Measurements from ENCODE around the gene ATRNL1.

ATRNL1 gene

GRCh38 chr10:115963848-115964247 is 870.7 kb downstream of the ATRNL1 start:
- Histone ChIP-seq H3K27ac (ENCODE audit: low read depth, low read length) (no peak overlapping the region), H3K4me3 (ENCODE audit: low read length) (no peak overlapping the region), H3K9me3 (ENCODE audit: control insufficient read depth, insufficient read depth, low read length) (no peaks in the 10 kb centered on the region), H3K27me3 (ENCODE audit: control insufficient read depth, low read length) (no peaks in the 10 kb centered on the region), H3K79me2 (ENCODE audit: control insufficient read depth, low read length) (no peaks in the 10 kb centered on the region), H3F3A (ENCODE audit: control insufficient read depth, insufficient read depth) (no peaks in the 10 kb centered on the region), H3K36me3 (ENCODE audit: control insufficient read depth, low read length) (no peaks in the 10 kb centered on the region), H4K20me1 (ENCODE audit: control insufficient read depth, insufficient read depth, low read depth, low read length) (no peaks in the 10 kb centered on the region), H3K9me2 (replicated peaks; ENCODE audit: control insufficient read depth, low read length) (no peaks in the 10 kb centered on the region), H3K4me2 (ENCODE audit: low read length) (no peak overlapping the region), H3K4me1 (ENCODE audit: control insufficient read depth, low read length) (no peaks in the 10 kb centered on the region)
- TF ChIP-seq CTCF (IDR thresholded peaks at IDR 0.05; ENCODE audit: low read depth, low read length, poor library complexity, severe bottlenecking) (no peak), EZH2phosphoT487 (IDR thresholded peaks at IDR 0.05; ENCODE audit: borderline replicate concordance, low read length) (no peak)

GRCh38 chr10:115964827-115965226 is 871.7 kb downstream of the ATRNL1 start:
- Histone ChIP-seq H3K9me2 (replicated peaks; ENCODE audit: control insufficient read depth, low read length) (no peaks in the 10 kb centered on the region), H3F3A (ENCODE audit: control insufficient read depth, insufficient read depth) (no peaks in the 10 kb centered on the region), H3K27ac (ENCODE audit: low read depth, low read length) (no peak overlapping the region), H3K36me3 (ENCODE audit: control insufficient read depth, low read length) (no peaks in the 10 kb centered on the region), H4K20me1 (ENCODE audit: control insufficient read depth, insufficient read depth, low read depth, low read length) (no peaks in the 10 kb centered on the region), H3K4me3 (ENCODE audit: low read length) (no peak overlapping the region), H3K4me2 (ENCODE audit: low read length) (no peak overlapping the region), H3K79me2 (ENCODE audit: control insufficient read depth, low read length) (no peaks in the 10 kb centered on the region), H3K27me3 (ENCODE audit: control insufficient read depth, low read length) (no peaks in the 10 kb centered on the region), H3K4me1 (ENCODE audit: control insufficient read depth, low read length) (no peaks in the 10 kb centered on the region), H3K9me3 (ENCODE audit: control insufficient read depth, insufficient read depth, low read length) (no peaks in the 10 kb centered on the region)
- TF ChIP-seq EZH2phosphoT487 (IDR thresholded peaks at IDR 0.05; ENCODE audit: borderline replicate concordance, low read length) (no peak), CTCF (IDR thresholded peaks at IDR 0.05; ENCODE audit: low read depth, low read length, poor library complexity, severe bottlenecking) (no peak)

- no peak overlapping the region for H3K4me2 ChIP-seq (ENCODE audit: low read length)
- H3K27me3 ChIP-seq (ENCODE audit: control insufficient read depth, low read length): no peaks in the 10 kb centered on the region
- H3K9me2 ChIP-seq (replicated peaks; ENCODE audit: control insufficient read depth, low read length): no peaks in the 10 kb centered on the region
- no peaks in the 10 kb centered on the region for H3K36me3 ChIP-seq (ENCODE audit: control insufficient read depth, low read length)
- H3K27ac ChIP-seq (ENCODE audit: low read depth, low read length): no peak overlapping the region
- no peaks in the 10 kb centered on the region for H3K79me2 ChIP-seq (ENCODE audit: control insufficient read depth, low read length)
- H4K20me1 ChIP-seq (ENCODE audit: control insufficient read depth, insufficient read depth, low read depth, low read length): no peaks in the 10 kb centered on the region
- no peaks in the 10 kb centered on the region for H3K9me3 ChIP-seq (ENCODE audit: control insufficient read depth, insufficient read depth, low read length)
- no peak overlapping the region for H3K4me3 ChIP-seq (ENCODE audit: low read length)
- H3F3A ChIP-seq (ENCODE audit: control insufficient read depth, insufficient read depth): no peaks in the 10 kb centered on the region
- H3K4me1 ChIP-seq (ENCODE audit: control insufficient read depth, low read length): no peaks in the 10 kb centered on the region
- TF ChIP-seq EZH2phosphoT487 (IDR thresholded peaks at IDR 0.05; ENCODE audit: borderline replicate concordance, low read length): no peak
Measured at GRCh38 chr10:115965376-115965775, 872.2 kb downstream of the ATRNL1 start.

- no peaks in the 10 kb centered on the region for H3K9me3 ChIP-seq (ENCODE audit: control insufficient read depth, insufficient read depth, low read length)
- no peak for TF ChIP-seq EZH2phosphoT487 (IDR thresholded peaks at IDR 0.05; ENCODE audit: borderline replicate concordance, low read length)
- no peak for TF ChIP-seq CTCF (IDR thresholded peaks at IDR 0.05; ENCODE audit: low read depth, low read length, poor library complexity, severe bottlenecking)
- H4K20me1 ChIP-seq (ENCODE audit: control insufficient read depth, insufficient read depth, low read depth, low read length): no peaks in the 10 kb centered on the region
- H3K4me3 ChIP-seq (ENCODE audit: low read length): no peak overlapping the region
- H3K79me2 ChIP-seq (ENCODE audit: control insufficient read depth, low read length): no peaks in the 10 kb centered on the region
- no peaks in the 10 kb centered on the region for H3K9me2 ChIP-seq (replicated peaks; ENCODE audit: control insufficient read depth, low read length)
- H3K27me3 ChIP-seq (ENCODE audit: control insufficient read depth, low read length): no peaks in the 10 kb centered on the region
- no peak overlapping the region for H3K4me2 ChIP-seq (ENCODE audit: low read length)
- no peaks in the 10 kb centered on the region for H3F3A ChIP-seq (ENCODE audit: control insufficient read depth, insufficient read depth)
- no peak overlapping the region for H3K27ac ChIP-seq (ENCODE audit: low read depth, low read length)
- H3K36me3 ChIP-seq (ENCODE audit: control insufficient read depth, low read length): no peaks in the 10 kb centered on the region
- no peaks in the 10 kb centered on the region for H3K4me1 ChIP-seq (ENCODE audit: control insufficient read depth, low read length)
Measured at GRCh38 chr10:115968236-115968635, 875.1 kb downstream of the ATRNL1 start.

All from DOHH2 (cell line).